B cell (primary cell): ENCODE measurements around the gene CD93. TPM values are rescaled to one million over a fixed set of nuclear protein-coding genes. Genes with fewer than 3 reads are reported as not detected.

Source experiments
- ATAC-seq: fragments of 200-7000 bp; cut with Tn5 transposase; one replicate; pipeline ENCODE4 v1.10.0; 2021; ENCODE audit warnings: low read depth, mild to moderate bottlenecking, moderate number of reproducible peaks, moderate library complexity
- CTCF ChIA-PET: fragments of 350-600 bp; sonication (Branson Sonifier 250); formaldehyde crosslinking; loops from one replicate; lab custom pipeline; 2021; ENCODE audit warnings: antibody characterized with exemption, inconsistent platforms; lab: Charles Lee
- POLR2A ChIA-PET: fragments of 350-600 bp; sonication (Branson Sonifier 250); formaldehyde crosslinking; loops from one replicate; lab custom pipeline; 2021; ENCODE audit warnings: antibody characterized with exemption; lab: Charles Lee
- DNase-seq: peaks from one replicate; pipeline ENCODE4 v3.0.0; 2013
- H2AFZ ChIP-seq: 2 replicates; pipeline ENCODE4 v1.6.1; 2012; ENCODE audit warnings: mild to moderate bottlenecking, low read depth, low read length; ENCODE audit not compliant: insufficient read depth, poor library complexity, severe bottlenecking
- H3K27ac ChIP-seq, 2 donors: 1 replicate in 1 of 2; 2 replicates in 1 of 2; pipeline ENCODE4 v1.5.1; 2012 to 2013; ENCODE audit warnings: low read length in 2 of 2, mild to moderate bottlenecking in 2 of 2, moderate library complexity in 1 of 2
- H3K27me3 ChIP-seq, 4 experiments: fragments of 200-600 bp in 1 of 4; sonication (generic) in 1 of 4; replicated peaks in 1 of 4; 1 replicate in 2 of 4; 2 replicates in 2 of 4; pipeline versions ENCODE4 v1.6.1 to v1.7.0; 2013 to 2016; ENCODE audit warnings: low read length in 3 of 4, mild to moderate bottlenecking in 2 of 4, mixed read lengths in 1 of 4, moderate library complexity in 1 of 4; ENCODE audit not compliant: insufficient read depth in 4 of 4, control insufficient read depth in 3 of 4; ENCODE audit errors: control extremely low read depth in 1 of 4
- H3K36me3 ChIP-seq, 2 experiments: replicated peaks in 1 of 2; 1 replicate in 1 of 2; 2 replicates in 1 of 2; pipeline versions ENCODE4 v1.6.1 to v1.7.1; 2013; ENCODE audit warnings: low read length in 1 of 2; ENCODE audit not compliant: insufficient read depth in 2 of 2, control insufficient read depth in 1 of 2; ENCODE audit errors: control extremely low read depth in 1 of 2, extremely low read depth in 1 of 2
- H3K4me1 ChIP-seq, 2 donors: fragments of 200-600 bp in 1 of 2; sonication (generic) in 1 of 2; 1 replicate in 1 of 2; 2 replicates in 1 of 2; pipeline versions ENCODE4 v1.5.1 to v1.6.1; 2013 to 2017; ENCODE audit warnings: low read length in 2 of 2; ENCODE audit not compliant: control insufficient read depth in 2 of 2, insufficient read depth in 2 of 2
- H3K4me2 ChIP-seq: replicated peaks from 2 replicates; pipeline ENCODE3; 2012; ENCODE audit warnings: mild to moderate bottlenecking, low read depth, low read length; ENCODE audit not compliant: poor library complexity, severe bottlenecking
- H3K4me3 ChIP-seq, 5 experiments: fragments of 200-600 bp in 1 of 5; sonication (generic) in 1 of 5; 1 replicate in 3 of 5; 2 replicates in 2 of 5; pipeline versions ENCODE4 v1.5.1 to v1.7.0; 2011 to 2016; ENCODE audit warnings: low read length in 4 of 5, mild to moderate bottlenecking in 4 of 5, low read depth in 2 of 5, control low read depth in 1 of 5, moderate library complexity in 1 of 5; ENCODE audit not compliant: insufficient read depth in 1 of 5; ENCODE audit errors: control extremely low read depth in 1 of 5, extremely low read depth in 1 of 5
- H3K79me2 ChIP-seq: fragments of 200-600 bp; sonication (generic); one replicate; pipeline ENCODE4 v1.6.0; 2016; ENCODE audit warnings: low read length; ENCODE audit not compliant: control insufficient read depth, insufficient read depth
- H3K9ac ChIP-seq: fragments of 200-600 bp; sonication (generic); 2 replicates; pipeline ENCODE4 v1.6.1; 2017; ENCODE audit warnings: mild to moderate bottlenecking, low read length, moderate library complexity
- H3K9me3 ChIP-seq, 3 donors: one replicate each; pipeline versions ENCODE4 v1.6.1 to v1.7.1; 2013; ENCODE audit warnings: low read length in 2 of 3; ENCODE audit not compliant: control insufficient read depth in 2 of 3, insufficient read depth in 1 of 3; ENCODE audit errors: control extremely low read depth in 1 of 3
- H4K20me1 ChIP-seq: 2 replicates; pipeline ENCODE4 v1.6.0; 2012; ENCODE audit warnings: mild to moderate bottlenecking, low read length; ENCODE audit not compliant: insufficient read depth, control insufficient read depth, poor library complexity, severe bottlenecking
- H3K27ac Mint-ChIP-seq: one replicate; pipeline ENCODE4 v1.8.0; 2021; ENCODE audit warnings: mixed read lengths
- H3K27me3 Mint-ChIP-seq: one replicate; pipeline ENCODE4 v1.8.0; 2021; ENCODE audit warnings: mixed read lengths
- H3K4me1 Mint-ChIP-seq: one replicate; pipeline ENCODE4 v1.8.0; 2021; ENCODE audit warnings: mixed read lengths
- H3K4me3 Mint-ChIP-seq: one replicate; pipeline ENCODE4 v1.8.0; 2021; ENCODE audit warnings: mixed read lengths
- H3K9me3 Mint-ChIP-seq: one replicate; pipeline ENCODE4 v1.8.0; 2022; ENCODE audit warnings: mixed read lengths; ENCODE audit not compliant: insufficient read depth
- CTCF ChIP-seq: fragments of 200-600 bp; IDR thresholded peaks from one replicate; pipeline ENCODE4 v1.8.0; 2022; ENCODE audit warnings: antibody characterized with exemption, mild to moderate bottlenecking
- EZH2 ChIP-seq: IDR thresholded peaks from 2 replicates; pipeline ENCODE4 v1.6.1; 2012; ENCODE audit warnings: borderline replicate concordance, low read depth, mild to moderate bottlenecking, moderate library complexity, low read length; ENCODE audit not compliant: insufficient read depth, poor library complexity, severe bottlenecking
- WGBS: methylation state at CpG from one replicate; pipeline ENCODE4 v1.1.5; 2013; ENCODE audit warnings: missing lambda C conversion rate; ENCODE audit not compliant: insufficient coverage; 5-methylcytosine and 5-hydroxymethylcytosine counted together
- intact Hi-C: fragments of 100-400 bp; cut with micrococcal nuclease; formaldehyde crosslinking; loops from one replicate; pipeline ENCODE4 v1.10.0; 2022
- polyA plus RNA-seq: library from polyadenylated mRNA; depleted of rRNA; stranded (reverse); fragments of >200 nt; gene quantifications from 2 replicates; pipeline ENCODE4 v1.2.3, GENCODE V29; 2012
- total RNA-seq, 2 donors: library from RNA; stranded (reverse); fragments of 120-200 nt in 1 of 2; gene quantifications; 1 replicate in 1 of 2; 2 replicates in 1 of 2; pipeline versions ENCODE4 v1.2.3 to v1.2.4, GENCODE V29; 2013 to 2022

The CD93 gene
- total and polyA plus RNA-seq, 2 donors (not counting 1 experiment from before 2014, with no cell fraction given): 0.12 to 0.51 TPM

- no peaks in the 10 kb centered on the region for H4K20me1 ChIP-seq
- ChIA-PET CTCF (no interaction called here), POLR2A (no interaction called here)
- no peak for TF ChIP-seq EZH2
- TF ChIP-seq CTCF: no peak
- Mint-ChIP-seq H3K9me3 (no peaks in the 10 kb centered on the region), H3K27me3 (peaks cover 32% of the 10 kb centered on the region), H3K4me3 (no peak overlapping the region), H3K4me1 (no peaks in the 10 kb centered on the region), H3K27ac (no peak overlapping the region)
- H3K4me3 ChIP-seq: no peak overlapping the region
- H3K4me2 ChIP-seq: no peak overlapping the region
- H3K9ac ChIP-seq: no peak overlapping the region
- no peaks in the 10 kb centered on the region for H3K4me1 ChIP-seq
- no peaks in the 10 kb centered on the region for H3K79me2 ChIP-seq
- peaks cover 0 to 12% (median 0%) of the 10 kb centered on the region in 4 experiments for H3K27me3 ChIP-seq
- intact Hi-C loops: no loop called here
- H3K27ac ChIP-seq: no peak overlapping the region
- DNase-seq: no peak
- H3K9me3 ChIP-seq: peaks cover 0 to 5% (median 0%) of the 10 kb centered on the region in 3 donors
- WGBS: no CpG with 5 or more reads among the region's 3 CpGs
- no peaks in the 10 kb centered on the region for H3K36me3 ChIP-seq
- H2AFZ ChIP-seq: no peak overlapping the region
- ATAC-seq: no peak
These were observed 49.1 kb downstream of the CD93 start for GRCh38 chr20:23037017-23037481.

GRCh38 chr20:23036371-23036770 is 49.8 kb downstream of the CD93 start:
- H3K79me2 ChIP-seq: no peaks in the 10 kb centered on the region
- Mint-ChIP-seq H3K4me1 (no peaks in the 10 kb centered on the region), H3K27me3 (peaks cover 37% of the 10 kb centered on the region), H3K27ac (no peak overlapping the region), H3K4me3 (no peak overlapping the region), H3K9me3 (no peaks in the 10 kb centered on the region)
- ChIA-PET POLR2A (no interaction called here), CTCF (no interaction called here)
- no peak overlapping the region for H2AFZ ChIP-seq
- no peak for DNase-seq
- H3K9me3 ChIP-seq: peaks cover 0 to 5% (median 0%) of the 10 kb centered on the region in 3 donors
- no peaks in the 10 kb centered on the region for H3K4me1 ChIP-seq
- ATAC-seq: no peak
- H3K4me3 ChIP-seq: no peak overlapping the region
- TF ChIP-seq CTCF: no peak
- TF ChIP-seq EZH2: no peak
- H3K9ac ChIP-seq: no peak overlapping the region
- intact Hi-C loops: no loop called here
- no peak overlapping the region for H3K4me2 ChIP-seq
- H3K36me3 ChIP-seq: no peaks in the 10 kb centered on the region
- peaks cover 0 to 12% (median 0%) of the 10 kb centered on the region in 4 experiments for H3K27me3 ChIP-seq
- no peak overlapping the region for H3K27ac ChIP-seq
- no peaks in the 10 kb centered on the region for H4K20me1 ChIP-seq
- 90% methylated on average over 11 of the region's 11 CpGs for WGBS
